HFF-Myc (cell line): ENCODE measurements around the gene SELP.

Experiments used
- DNase-seq: peaks from one replicate; pipeline ENCODE4 v3.0.0-alpha.2; 2011; ENCODE audit warnings: low read depth; ENCODE audit errors: extremely low read depth
- H3K4me3 ChIP-seq: replicated peaks from 2 replicates; pipeline ENCODE4 v1.5.1; 2011; ENCODE audit warnings: low read depth, mild to moderate bottlenecking, control low read depth, low read length
- TF ChIP-seq, protein P1 (sequence below): IDR thresholded peaks from 2 replicates; pipeline ENCODE4 v1.5.1; 2012; ENCODE audit warnings: mild to moderate bottlenecking, low read depth, low read length, control low read depth; ENCODE audit errors: missing control alignments

The SELP gene

DNA sequence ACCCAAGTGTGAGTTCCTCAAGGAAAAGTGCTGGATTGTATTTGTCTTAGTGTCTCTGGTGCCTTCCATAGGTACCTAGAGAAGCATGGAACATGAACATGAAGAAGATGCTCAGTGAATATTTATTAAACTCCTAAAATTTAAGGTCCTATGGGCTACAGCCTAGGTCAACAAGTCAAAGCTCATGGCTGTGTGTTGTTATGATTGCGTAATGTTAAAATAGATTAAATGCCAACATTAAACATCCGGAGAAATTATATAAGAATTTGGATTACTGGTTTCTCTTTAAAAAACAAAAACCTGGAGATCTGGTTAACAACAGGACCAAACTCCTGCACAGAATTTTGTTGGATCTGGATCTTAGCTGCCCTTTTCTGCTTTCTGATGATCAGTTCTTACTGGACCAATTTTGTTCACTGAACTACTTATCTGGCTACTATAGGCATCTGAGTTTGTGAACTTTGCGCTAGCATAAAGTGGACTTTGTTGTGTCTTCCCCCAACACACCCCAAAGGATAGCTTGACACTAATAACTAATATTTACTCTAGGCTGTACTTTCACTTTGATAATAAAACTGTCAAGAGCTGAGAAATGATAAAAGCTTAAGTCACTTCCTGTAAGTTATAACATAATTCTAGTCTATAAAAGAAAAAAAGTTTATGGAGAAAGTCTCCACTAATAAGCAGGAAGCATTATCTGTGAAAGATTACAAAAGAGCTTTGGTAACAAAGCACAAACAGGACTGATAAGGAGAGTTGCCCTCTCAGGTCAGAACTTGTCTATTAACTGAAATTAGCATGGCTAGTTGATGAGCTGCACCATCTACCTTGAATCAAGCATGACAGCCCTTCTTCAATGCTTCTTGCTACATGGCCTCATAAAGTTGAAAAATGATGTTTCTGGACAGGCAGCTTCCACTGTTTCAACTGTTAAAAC lies 64.3 kb downstream of the SELP start:
- DNase-seq = no peak
- TF ChIP-seq, protein P1, sequence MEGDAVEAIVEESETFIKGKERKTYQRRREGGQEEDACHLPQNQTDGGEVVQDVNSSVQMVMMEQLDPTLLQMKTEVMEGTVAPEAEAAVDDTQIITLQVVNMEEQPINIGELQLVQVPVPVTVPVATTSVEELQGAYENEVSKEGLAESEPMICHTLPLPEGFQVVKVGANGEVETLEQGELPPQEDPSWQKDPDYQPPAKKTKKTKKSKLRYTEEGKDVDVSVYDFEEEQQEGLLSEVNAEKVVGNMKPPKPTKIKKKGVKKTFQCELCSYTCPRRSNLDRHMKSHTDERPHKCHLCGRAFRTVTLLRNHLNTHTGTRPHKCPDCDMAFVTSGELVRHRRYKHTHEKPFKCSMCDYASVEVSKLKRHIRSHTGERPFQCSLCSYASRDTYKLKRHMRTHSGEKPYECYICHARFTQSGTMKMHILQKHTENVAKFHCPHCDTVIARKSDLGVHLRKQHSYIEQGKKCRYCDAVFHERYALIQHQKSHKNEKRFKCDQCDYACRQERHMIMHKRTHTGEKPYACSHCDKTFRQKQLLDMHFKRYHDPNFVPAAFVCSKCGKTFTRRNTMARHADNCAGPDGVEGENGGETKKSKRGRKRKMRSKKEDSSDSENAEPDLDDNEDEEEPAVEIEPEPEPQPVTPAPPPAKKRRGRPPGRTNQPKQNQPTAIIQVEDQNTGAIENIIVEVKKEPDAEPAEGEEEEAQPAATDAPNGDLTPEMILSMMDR = no peak
- no peak overlapping the region for H3K4me3 ChIP-seq

DNA sequence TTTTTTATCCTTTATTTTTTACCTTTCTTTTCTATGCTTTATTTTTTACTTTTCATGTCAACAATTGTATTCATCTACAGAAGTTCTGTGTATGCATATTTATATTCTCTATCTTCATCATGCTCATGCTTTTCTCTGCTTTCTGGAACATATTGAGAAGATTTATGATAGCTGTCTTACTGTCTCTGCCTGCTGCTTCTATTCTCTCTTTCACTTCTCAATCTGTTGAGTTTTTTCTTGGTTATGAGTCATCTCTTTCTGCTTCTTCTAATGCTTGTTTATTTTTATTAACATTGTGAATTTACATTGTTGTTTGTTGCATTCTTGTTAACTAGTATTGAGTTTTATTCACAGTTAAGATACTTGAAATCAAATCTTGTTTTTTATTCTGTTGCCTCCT lies 66.3 kb downstream of the SELP start:
- TF ChIP-seq, protein P1 = no peak
- no peak for DNase-seq

DNA sequence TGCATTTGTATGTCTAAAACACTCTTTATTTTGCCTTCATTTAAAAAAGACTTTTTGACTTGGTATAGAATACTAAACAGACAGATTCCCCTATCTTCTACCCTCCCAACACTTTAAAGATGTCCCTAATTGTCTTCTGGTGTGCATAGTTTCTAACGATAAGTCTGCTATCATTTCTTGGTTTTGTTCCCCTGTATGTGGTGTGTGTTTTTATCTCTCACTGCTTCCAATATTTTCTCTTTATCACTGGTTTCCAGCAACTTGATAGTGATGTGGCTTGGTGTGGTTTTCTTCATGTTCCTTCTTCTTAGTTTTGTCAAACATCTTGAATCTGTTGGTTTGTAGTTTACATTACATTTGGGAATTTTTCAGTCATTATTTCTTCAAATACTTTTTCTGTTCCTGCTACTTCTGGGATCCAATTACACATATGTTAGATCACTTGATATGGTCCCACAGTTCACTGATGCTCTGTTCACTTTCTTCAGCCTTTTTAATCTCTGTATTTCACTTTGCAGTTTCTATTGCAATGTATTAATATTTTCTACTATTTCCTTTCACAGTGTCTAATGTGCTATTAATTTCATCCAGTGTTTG lies 66.8 kb downstream of the SELP start:
- H3K4me3 ChIP-seq = no peak overlapping the region
- no peak for DNase-seq
- TF ChIP-seq, protein P1 = no peak

More for the DNA sequence above, 66.3 kb downstream of the SELP start:
- no peak overlapping the region for H3K4me3 ChIP-seq

DNA sequence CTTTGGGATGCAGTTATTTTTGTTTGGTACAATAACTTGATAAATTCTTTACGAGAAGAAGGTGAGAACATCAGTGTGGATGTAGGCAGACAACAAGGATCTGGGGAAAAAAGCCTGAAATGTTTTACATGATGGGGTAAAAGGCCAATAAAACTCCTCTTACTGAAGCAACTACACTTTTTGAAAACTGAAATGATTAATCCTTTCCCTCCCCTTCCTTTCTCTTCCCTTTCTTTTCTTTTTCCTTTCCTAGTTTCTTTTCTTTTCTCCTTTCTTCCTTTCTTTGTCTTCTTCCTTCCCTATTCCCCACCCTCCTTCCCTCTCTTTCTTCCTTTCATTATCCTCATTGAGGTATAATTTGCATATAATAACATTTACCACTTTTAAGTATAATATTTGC lies 68.2 kb downstream of the SELP start:
- TF ChIP-seq, protein P1 = no peak

DNA sequence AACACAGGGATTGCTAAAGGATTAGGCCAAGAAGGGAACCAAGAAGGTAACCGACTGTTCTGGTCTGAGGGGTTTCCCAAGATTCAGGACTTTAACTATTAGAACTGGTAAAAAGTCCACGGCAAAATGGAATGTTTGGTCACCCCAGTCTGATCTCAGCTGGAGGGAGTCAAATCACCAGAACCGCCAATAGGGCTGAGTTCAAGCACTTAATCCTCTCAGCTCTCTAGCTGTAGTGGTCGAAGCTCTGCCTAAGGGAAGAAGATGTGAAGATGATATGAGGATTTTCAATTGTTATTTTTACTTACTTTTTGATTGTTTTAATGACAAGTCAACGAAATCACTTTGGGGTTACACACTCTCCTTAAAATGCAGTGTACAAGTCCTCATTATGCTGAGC lies 72.8 kb downstream of the SELP start:
- H3K4me3 ChIP-seq = no peak overlapping the region
- DNase-seq = no peak
- TF ChIP-seq, protein P1 = no peak

More for the DNA sequence above, 68.2 kb downstream of the SELP start:
- no peak overlapping the region for H3K4me3 ChIP-seq
- DNase-seq = no peak

DNA sequence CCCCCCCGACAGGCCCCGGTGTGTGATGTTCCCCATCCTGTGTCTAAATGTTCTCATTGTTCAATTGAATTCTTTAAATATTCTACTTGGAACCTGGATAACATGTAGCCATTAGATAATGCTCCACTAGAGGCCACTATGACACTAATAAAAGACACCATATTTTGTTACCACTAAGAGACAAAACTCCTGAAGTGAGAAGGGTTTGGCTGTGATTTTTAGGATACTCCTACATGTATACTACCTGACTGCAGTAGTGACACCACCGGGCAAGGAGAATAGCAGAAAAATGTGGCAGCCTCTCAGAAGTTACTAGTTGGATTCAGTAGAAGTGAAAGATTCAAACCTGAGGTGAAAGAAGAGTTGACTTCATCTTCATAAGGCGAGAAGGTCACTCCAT lies 79.6 kb downstream of the SELP start:
- DNase-seq = peak; percentile 9
- H3K4me3 ChIP-seq = no peak overlapping the region

More for the DNA sequence above, 79.6 kb downstream of the SELP start:
- TF ChIP-seq, protein P1 = no peak
